PC-9 (cell line): ENCODE measurements around the gene PRKCH. TPM values are rescaled to one million over a fixed set of nuclear protein-coding genes. Genes with fewer than 3 reads are reported as not detected.

ENCODE experiments used
- BruUV-seq: library from RNA; stranded (reverse); fragments of 400-500 nt; replicated peaks from 2 replicates; lab custom pipeline; 2021; lab: Mats Ljungman, UMichigan
- CTCF ChIA-PET: fragments of 300-600 bp; sonication (Branson Sonifier 250); formaldehyde crosslinking; loops from one replicate; lab custom pipeline; 2022; ENCODE audit warnings: antibody characterized with exemption; lab: Charles Lee
- POLR2A ChIA-PET: fragments of 300-600 bp; sonication (Branson Sonifier 250); formaldehyde crosslinking; loops from one replicate; lab custom pipeline; 2022; ENCODE audit warnings: antibody characterized with exemption; ENCODE audit not compliant: unreplicated experiment; lab: Charles Lee
- DNase-seq, 2 experiments: peaks; one replicate each; pipeline versions ENCODE4 v3.0.0 to v3.0.0-alpha.2; 2015 to 2022; ENCODE audit warnings: mixed read lengths in 1 of 2
- H2AFZ ChIP-seq: fragments of 200-600 bp; sonication (generic); 2 replicates; pipeline ENCODE4 v1.8.1; 2017; ENCODE audit warnings: antibody characterized with exemption
- H3F3A ChIP-seq: fragments of 200-600 bp; sonication (generic); 2 replicates; pipeline ENCODE4 v1.8.1; 2017; ENCODE audit warnings: antibody characterized with exemption, mild to moderate bottlenecking, low read depth; ENCODE audit not compliant: insufficient read depth
- H3K27ac ChIP-seq: fragments of 200-600 bp; sonication (generic); 2 replicates; pipeline ENCODE4 v1.6.1; 2016; ENCODE audit warnings: mixed run types
- H3K27me3 ChIP-seq: fragments of 200-600 bp; sonication (generic); 2 replicates; pipeline ENCODE4 v1.6.1; 2016; ENCODE audit warnings: low read depth, mixed run types; ENCODE audit not compliant: insufficient read depth
- H3K36me3 ChIP-seq: fragments of 200-600 bp; sonication (generic); 2 replicates; pipeline ENCODE4 v1.6.1; 2016; ENCODE audit warnings: low read depth, mixed run types
- H3K4me1 ChIP-seq: fragments of 200-600 bp; sonication (generic); replicated peaks from 2 replicates; pipeline ENCODE4 v1.6.1; 2016; ENCODE audit warnings: mixed run types; ENCODE audit not compliant: insufficient read depth
- H3K4me2 ChIP-seq: fragments of 200-600 bp; sonication (generic); 2 replicates; pipeline ENCODE4 v1.6.1; 2017; ENCODE audit warnings: mixed run types
- H3K4me3 ChIP-seq: fragments of 200-600 bp; sonication (generic); 2 replicates; pipeline ENCODE4 v1.6.1; 2016; ENCODE audit warnings: mixed run types
- H3K79me2 ChIP-seq: fragments of 200-600 bp; sonication (generic); 2 replicates; pipeline ENCODE4 v1.6.1; 2017; ENCODE audit warnings: low read depth, mixed run types
- H3K9me2 ChIP-seq: fragments of 200-600 bp; sonication (generic); 2 replicates; pipeline ENCODE4 v1.8.1; 2017; ENCODE audit warnings: mild to moderate bottlenecking; ENCODE audit not compliant: insufficient read depth
- H3K9me3 ChIP-seq: fragments of 200-600 bp; sonication (generic); 2 replicates; pipeline ENCODE4 v1.8.1; 2016; ENCODE audit warnings: low read depth; ENCODE audit not compliant: insufficient read depth
- H4K20me1 ChIP-seq: fragments of 200-600 bp; sonication (generic); 2 replicates; pipeline ENCODE4 v1.8.1; 2017; ENCODE audit not compliant: insufficient read depth
- CTCF ChIP-seq: fragments of 200-600 bp; sonication (generic); conservative IDR thresholded peaks from 2 replicates; pipeline ENCODE4 v1.6.1; 2017; ENCODE audit warnings: mixed run types, antibody characterized with exemption, mild to moderate bottlenecking, moderate library complexity
- EZH2 ChIP-seq: fragments of 200-600 bp; sonication (generic); IDR thresholded peaks from 2 replicates; pipeline ENCODE4 v1.8.0; 2017; ENCODE audit warnings: antibody characterized with exemption, low read depth
- intact Hi-C: fragments of 100-400 bp; cut with micrococcal nuclease; formaldehyde crosslinking; loops from one replicate; pipeline ENCODE4 v1.10.0; 2022; ENCODE audit not compliant: unreplicated experiment
- total RNA-seq: library from RNA; stranded (reverse); gene quantifications from 2 replicates; pipeline ENCODE4 v1.2.3, GENCODE V29; 2021

PRKCH gene
- total RNA-seq, 1 experiment from 2014 or later: 32.4 TPM

GRCh38 chr14:61505815-61506809 lies 184.7 kb downstream of the PRKCH start:
- H3K9me3 ChIP-seq: no peaks in the 10 kb centered on the region
- intact Hi-C loops: no loop called here
- no peaks in the 10 kb centered on the region for H4K20me1 ChIP-seq
- H3K4me1 ChIP-seq: peaks cover 7% of the 10 kb centered on the region
- no peaks in the 10 kb centered on the region for H3K9me2 ChIP-seq
- no peak overlapping the region for H2AFZ ChIP-seq
- no peak overlapping the region for H3K4me3 ChIP-seq
- ChIA-PET POLR2A (no interaction called here), CTCF (no interaction called here)
- no peak overlapping the region for H3K4me2 ChIP-seq
- no peak for TF ChIP-seq CTCF
- no peak for TF ChIP-seq EZH2
- no peaks in the 10 kb centered on the region for H3K27me3 ChIP-seq
- H3K27ac ChIP-seq: no peak overlapping the region
- no TSS peak for BruUV-seq
- H3K79me2 ChIP-seq: no peaks in the 10 kb centered on the region
- peaks cover 7% of the 10 kb centered on the region for H3K36me3 ChIP-seq
- 0 out of 2 replicates have a peak, but pooled peaks cover 6% of the 10 kb centered on the region for H3F3A ChIP-seq
- no peak for DNase-seq

GRCh38 chr14:61508526-61508925 lies 187.1 kb downstream of the PRKCH start:
- TF ChIP-seq EZH2: no peak
- TF ChIP-seq CTCF: no peak
- ChIA-PET POLR2A (no interaction called here), CTCF (no interaction called here)
- Histone ChIP-seq H3K4me3 (no peak overlapping the region), H2AFZ (no peak overlapping the region), H3K9me3 (no peaks in the 10 kb centered on the region), H3K36me3 (peaks cover 7% of the 10 kb centered on the region), H4K20me1 (no peaks in the 10 kb centered on the region), H3K4me2 (no peak overlapping the region), H3K9me2 (no peaks in the 10 kb centered on the region), H3F3A (peaks cover 17% of the 10 kb centered on the region), H3K27ac (no peak overlapping the region), H3K27me3 (no peaks in the 10 kb centered on the region), H3K79me2 (no peaks in the 10 kb centered on the region), H3K4me1 (peaks cover 31% of the 10 kb centered on the region)
- intact Hi-C loops: no loop called here
- no TSS peak for BruUV-seq
- DNase-seq: no peak

GRCh38 chr14:61510736-61511557 lies 189.6 kb downstream of the PRKCH start:
- TF ChIP-seq EZH2: no peak
- no peak for TF ChIP-seq CTCF

More at GRCh38 chr14:61510736-61511557, 189.6 kb downstream of the PRKCH start:
- Histone ChIP-seq H2AFZ (no peak overlapping the region), H3K4me2 (no peak overlapping the region), H3K4me3 (no peak overlapping the region), H3K9me2 (no peaks in the 10 kb centered on the region), H3K27me3 (no peaks in the 10 kb centered on the region), H3K4me1 (peaks cover 50% of the 10 kb centered on the region), H3K36me3 (peaks cover 8% of the 10 kb centered on the region; the same call in 1 of the 2 replicates), H3F3A (peaks cover 22% of the 10 kb centered on the region), H3K27ac (peak overlapping the region; percentile 30), H4K20me1 (no peaks in the 10 kb centered on the region), H3K79me2 (peaks cover 7% of the 10 kb centered on the region; the same call in 1 of the 2 replicates), H3K9me3 (no peaks in the 10 kb centered on the region)
- ChIA-PET CTCF (no interaction called here), POLR2A (no interaction called here)
- intact Hi-C loops: no loop called here
- DNase-seq: peak in 1 of 2 experiments; percentile 30
- no TSS peak for BruUV-seq
